ENCODE results near the gene BRCA2. TPM values are rescaled to one million over a fixed set of nuclear protein-coding genes. Genes with fewer than 3 reads are reported as not detected.

Gene BRCA2
- total RNA-seq (1 to 10 TPM in 1 of 4 donors, under 1 TPM in 3; 0.49 to 1.1 (median 0.63) TPM), polyA plus RNA-seq (1 to 10 TPM in 1 of 3 donors, under 1 TPM in 1, not detected in 1; 0.23 to 2.4 TPM)

GRCh38 chr13:32315238-32316027 is at the start of gene BRCA2, which contains the start of gene ZAR1L:
Gene BRCA2, plus strand, starts transcription at chr13:32315508. Its CDS starts 953 bp downstream, at chr13:32316461.
Gene ZAR1L, minus strand, starts transcription at chr13:32315363. Its CDS starts 3,438 bp downstream, at chr13:32311925.
- Histone ChIP-seq H3K9me3 (no peaks in the 10 kb centered on the region), H3K4me3 (peak within 1 kb of the TSS; percentile 53 to 90 (median 76)), H3K27ac (peak within 1 kb of the TSS; percentile 90 to 93 (median 92)), H3K36me3 (no peaks in the 10 kb centered on the region), H3K4me1 (peaks cover 0 to 11% (median 6%) of the 10 kb centered on the region in 4 donors), H3K27me3 (no peaks in the 10 kb centered on the region)
- WGBS, 2 donors, result 1% methylated on average over 60 of the region's 60 CpGs
- peak; percentile 94 for DNase-seq
- intact Hi-C loops (cut with DNase I), result loop anchor here (5.0 kb wide), 2 partner anchors 112 to 163 kb away; partner anchors contain the start of gene N4BP2L1
- peak in 1 of 4 donors; percentile 18 for TF ChIP-seq EP300 (IDR thresholded peaks at IDR 0.05)
- peak; percentile 46 to 61 for TF ChIP-seq POLR2A (IDR thresholded peaks at IDR 0.05)
- TF ChIP-seq CTCF (IDR thresholded peaks at IDR 0.05), result no peak
- peak; percentile 65 to 89 (median 88) for TF ChIP-seq POLR2AphosphoS5 (IDR thresholded peaks at IDR 0.05)

- H3K36me3 ChIP-seq, result peaks cover 0 to 67% (median 16%) of the 10 kb centered on the region in 4 donors
- TF ChIP-seq POLR2A (IDR thresholded peaks at IDR 0.05), result no peak
- TF ChIP-seq CTCF (IDR thresholded peaks at IDR 0.05), result no peak
- no peak for TF ChIP-seq EP300 (IDR thresholded peaks at IDR 0.05)
- no peak for TF ChIP-seq POLR2AphosphoS5 (IDR thresholded peaks at IDR 0.05)
- H3K4me1 ChIP-seq, result peaks cover 0 to 38% (median 27%) of the 10 kb centered on the region in 4 donors
- 78 to 81% methylated on average over 2 of the region's 2 CpGs for WGBS, 2 donors
- H3K27me3 ChIP-seq, result no peaks in the 10 kb centered on the region
- no peak for DNase-seq
- no peak overlapping the region for H3K4me3 ChIP-seq
- no peaks in the 10 kb centered on the region for H3K9me3 ChIP-seq
- intact Hi-C loops (cut with DNase I), result no loop called here
- H3K27ac ChIP-seq, result peak overlapping the region in 2 of 4 donors; percentile 51 to 54
These were observed 49.6 kb upstream of the BRCA2 start for GRCh38 chr13:32265726-32266125.

- H3K36me3 ChIP-seq, result peaks cover 0 to 71% (median 16%) of the 10 kb centered on the region in 4 donors
- H3K27me3 ChIP-seq, result no peaks in the 10 kb centered on the region
- no peak for TF ChIP-seq EP300 (IDR thresholded peaks at IDR 0.05)
- TF ChIP-seq CTCF (IDR thresholded peaks at IDR 0.05), result no peak
- no peak for TF ChIP-seq POLR2A (IDR thresholded peaks at IDR 0.05)
- no peak for TF ChIP-seq POLR2AphosphoS5 (IDR thresholded peaks at IDR 0.05)
- no peak overlapping the region for H3K4me3 ChIP-seq
- intact Hi-C loops (cut with DNase I), result no loop called here
- 80 to 87% methylated on average over 1 of the region's 1 CpG for WGBS, 2 donors
- DNase-seq, result no peak
- no peak overlapping the region for H3K27ac ChIP-seq
- H3K4me1 ChIP-seq, result peaks cover 0 to 34% (median 23%) of the 10 kb centered on the region in 4 donors
- no peaks in the 10 kb centered on the region for H3K9me3 ChIP-seq
These were observed 49.2 kb upstream of the BRCA2 start for GRCh38 chr13:32266130-32266529.

GRCh38 chr13:32267836-32268439 is 47.4 kb upstream of the BRCA2 start:
- H3K4me3 ChIP-seq, result no peak overlapping the region
- intact Hi-C loops (cut with DNase I), result no loop called here
- TF ChIP-seq CTCF (IDR thresholded peaks at IDR 0.05), result peak in 2 of 4 experiments; percentile 17 to 29
- TF ChIP-seq POLR2A (IDR thresholded peaks at IDR 0.05), result no peak
- H3K27ac ChIP-seq, result no peak overlapping the region
- H3K4me1 ChIP-seq, result peaks cover 0 to 19% (median 10%) of the 10 kb centered on the region in 4 donors
- peaks cover 0 to 81% (median 16%) of the 10 kb centered on the region in 4 donors for H3K36me3 ChIP-seq
- WGBS, 2 donors, result 66 to 83% methylated on average over 7 of the region's 7 CpGs
- no peaks in the 10 kb centered on the region for H3K27me3 ChIP-seq
- no peak for DNase-seq
- no peaks in the 10 kb centered on the region for H3K9me3 ChIP-seq
